GM12865 (cell line): ENCODE data around the gene PRKCE.

ENCODE experiments used
- DNase-seq: peaks from one replicate; pipeline ENCODE4 v3.0.0; 2010; ENCODE audit warnings: low read depth
- H3K4me3 ChIP-seq: 2 replicates; pipeline ENCODE4 v1.5.1; 2011; ENCODE audit warnings: mild to moderate bottlenecking, low read depth, low read length, control low read depth
- CTCF ChIP-seq: IDR thresholded peaks from 2 replicates; pipeline ENCODE4 v1.5.1; 2011; ENCODE audit warnings: low read length, control low read depth, low read depth, inconsistent platforms; ENCODE audit not compliant: insufficient read depth; ENCODE audit errors: missing control alignments

The PRKCE gene

GRCh38 chr2:46230115-46230571 lies 578.7 kb downstream of the PRKCE start:
- TF ChIP-seq CTCF, result peak; percentile 36
- DNase-seq, result peak; percentile 67
- H3K4me3 ChIP-seq, result no peak overlapping the region

DNA sequence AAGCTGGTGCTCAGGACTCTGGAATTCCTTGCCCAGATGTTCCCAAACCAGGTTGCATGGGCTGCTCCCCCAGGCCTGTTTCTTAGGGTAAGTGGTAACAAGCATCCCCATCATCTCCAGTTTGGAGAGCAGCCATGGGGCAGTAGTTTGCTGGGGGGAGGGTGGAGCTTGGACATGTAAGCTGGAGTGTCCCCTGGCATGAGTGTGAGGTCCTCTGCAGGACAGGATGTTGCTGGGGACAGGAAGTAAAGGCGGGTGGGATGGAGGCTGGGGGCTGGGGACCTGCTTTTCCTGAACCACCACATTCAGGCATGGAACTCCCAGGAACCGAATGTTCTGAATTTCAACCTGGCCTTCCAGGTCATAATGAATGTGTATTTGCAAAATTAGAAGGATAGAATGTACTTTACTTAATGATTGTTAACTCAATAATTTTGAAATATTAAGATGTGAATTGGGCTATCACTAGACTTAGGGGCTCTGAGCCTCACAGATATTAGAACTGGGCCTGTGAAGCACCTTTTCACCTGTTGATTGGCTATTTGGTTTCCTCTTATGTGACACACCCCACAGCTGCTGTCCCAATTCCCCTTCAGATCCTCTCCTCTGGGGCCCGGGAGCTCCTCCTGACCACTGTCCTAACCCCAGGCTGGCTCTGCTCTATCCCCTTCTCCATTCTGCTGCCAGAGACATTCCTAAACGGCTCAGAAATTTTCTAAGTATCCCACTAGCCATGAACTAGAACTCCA lies 579.4 kb downstream of the PRKCE start:
- no peak for TF ChIP-seq CTCF
- no peak for DNase-seq
- no peak overlapping the region for H3K4me3 ChIP-seq

- TF ChIP-seq CTCF, result no peak
- DNase-seq, result no peak
- no peak overlapping the region for H3K4me3 ChIP-seq
Measured at GRCh38 chr2:46231721-46232120, 580.2 kb downstream of the PRKCE start.

- DNase-seq, result no peak
- H3K4me3 ChIP-seq, result no peak overlapping the region
- TF ChIP-seq CTCF, result no peak
Measured at GRCh38 chr2:46232860-46233259, 581.4 kb downstream of the PRKCE start.

DNA sequence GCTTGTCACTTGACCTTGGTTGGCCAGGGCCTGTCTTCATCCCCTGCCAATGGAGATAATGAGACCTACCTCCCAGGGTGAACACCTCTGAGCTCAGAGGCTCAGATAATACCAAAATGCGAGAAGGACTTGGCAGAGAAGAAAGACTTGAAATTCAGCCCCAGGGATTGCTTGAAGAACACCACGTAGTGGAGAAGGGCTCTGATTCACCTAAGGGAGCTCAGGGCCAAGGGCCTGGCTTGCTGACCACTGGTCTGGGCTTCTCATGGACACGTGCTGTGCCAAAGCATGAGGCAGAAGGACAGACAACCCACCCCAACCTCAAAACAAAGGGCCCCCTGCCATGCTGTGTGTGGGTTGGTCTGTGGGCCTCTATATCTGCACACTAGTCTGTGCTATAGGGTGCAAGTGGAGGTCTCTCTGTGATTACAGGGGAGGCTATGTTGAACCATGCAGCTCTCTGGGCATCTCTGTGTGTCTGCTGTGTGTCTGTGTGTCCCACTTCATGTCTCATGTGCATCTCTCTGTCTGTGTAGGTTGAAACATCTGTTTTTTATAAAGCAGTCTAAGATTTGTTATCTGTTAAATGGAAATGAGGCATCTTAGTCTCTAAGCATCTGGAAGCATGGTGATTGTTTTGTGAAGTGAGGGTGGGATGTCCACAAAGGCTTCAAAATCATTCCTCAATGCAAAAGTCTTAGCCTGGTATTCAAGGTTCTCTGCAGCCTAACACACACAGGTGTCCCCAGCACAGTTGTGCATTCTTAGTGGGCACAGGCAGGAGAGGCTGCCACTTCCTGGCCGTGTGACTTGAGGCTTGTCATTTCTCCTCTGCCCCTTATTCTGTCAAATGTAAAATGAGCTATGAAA lies 584.8 kb downstream of the PRKCE start:
- DNase-seq, result no peak
- no peak overlapping the region for H3K4me3 ChIP-seq
- TF ChIP-seq CTCF, result no peak

- no peak overlapping the region for H3K4me3 ChIP-seq
- TF ChIP-seq CTCF, result no peak
- DNase-seq, result no peak
Measured at GRCh38 chr2:46236876-46237859, 585.7 kb downstream of the PRKCE start.
